ENCODE results near the gene ANKS3. TPM values are rescaled to one million over a fixed set of nuclear protein-coding genes. Genes with fewer than 3 reads are reported as not detected.

The ANKS3 gene
- total and polyA plus RNA-seq, 2 of the 8 experiments (the other 6 are each of a cell fraction or from before 2014, with no cell fraction given) = 15.5 to 23.9 TPM

GRCh38 chr16:4755687-4756086, 21.6 kb upstream of the ANKS3 start (continued):
- TF ChIP-seq CHD7 (IDR thresholded peaks at IDR 0.05; ENCODE audit: insufficient replicate concordance, low read length) = no peak
- TF ChIP-seq KDM4A (IDR thresholded peaks at IDR 0.05; ENCODE audit: low read depth, low read length, severe bottlenecking) = no peak
- TF ChIP-seq CEBPB (IDR thresholded peaks at IDR 0.05; ENCODE audit: low read depth, low read length) = no peak

Measured in H1 (cell line).